ENCODE measurements around the gene DPM3. TPM values are rescaled to one million over a fixed set of nuclear protein-coding genes. Genes with fewer than 3 reads are reported as not detected.

DPM3 gene
- total and polyA plus RNA-seq, 2 donors (not counting 3 experiments of a cell fraction or from before 2014, with no cell fraction given), result 69.6 to 258 TPM

GRCh38 chr1:155183775-155184221 lies 43.5 kb upstream of the DPM3 start:
- TF ChIP-seq MAX (IDR thresholded peaks at IDR 0.05; ENCODE audit: insufficient read depth, insufficient read length), result no peak
- no peak for TF ChIP-seq POLR2AphosphoS5 (IDR thresholded peaks at IDR 0.05; ENCODE audit: insufficient read depth, low read depth, low read length)
- no peak for TF ChIP-seq GATA2 (IDR thresholded peaks at IDR 0.05; ENCODE audit: insufficient read depth, insufficient read length, low read depth, low read length)
- no peak for TF ChIP-seq MYC (IDR thresholded peaks at IDR 0.05; ENCODE audit: low read depth, low read length)
- TF ChIP-seq JUN (IDR thresholded peaks at IDR 0.05; ENCODE audit: borderline replicate concordance, insufficient read depth, insufficient read length, low read depth), result no peak
- Histone ChIP-seq H3K27ac (ENCODE audit: insufficient read depth, low read depth, low read length) (no peak overlapping the region), H2AFZ (ENCODE audit: low read depth, low read length) (no peak overlapping the region), H3K4me1 (ENCODE audit: control insufficient read depth, extremely low read depth, insufficient read depth, low read length) (no peaks in the 10 kb centered on the region), H3K4me2 (ENCODE audit: insufficient read depth, low read length) (no peak overlapping the region), H3K9ac (replicated peaks; ENCODE audit: extremely low read depth, insufficient read depth, low read length) (no peak overlapping the region), H3K4me3 (replicated peaks in 1 of 3; ENCODE audit: insufficient read depth in 1 of 3, low read depth in 1 of 3, low read length in 3 of 3) (no peak overlapping the region), H3K36me3 (ENCODE audit: control insufficient read depth in 2 of 2, extremely low read depth in 1 of 2, insufficient read depth in 2 of 2, low read length in 2 of 2) (peaks cover 0 to 11% of the 10 kb centered on the region in 2 experiments), H3K27me3 (ENCODE audit: control insufficient read depth in 2 of 2, insufficient read depth in 2 of 2, low read length in 2 of 2) (no peaks in the 10 kb centered on the region), H3K9me1 (replicated peaks; ENCODE audit: control insufficient read depth, extremely low read depth, insufficient read depth, low read length) (no peaks in the 10 kb centered on the region), H3K79me2 (ENCODE audit: control insufficient read depth, insufficient read depth, low read length) (no peaks in the 10 kb centered on the region), H4K20me1 (replicated peaks; ENCODE audit: control insufficient read depth, extremely low read depth, insufficient read depth, low read length) (no peaks in the 10 kb centered on the region), H3K9me3 (replicated peaks; ENCODE audit: control insufficient read depth, insufficient read depth, low read length) (no peaks in the 10 kb centered on the region)
- dilution Hi-C loops (cut with MboI; ENCODE audit: extremely low pct_ligation_motif_present, low sequenced_read_pairs), result no loop called here
- no peak for FAIRE-seq
- BruUV-seq (replicated peaks), result no TSS peak
- ChIA-PET POLR2A (no interaction called here), CTCF (interaction anchor here (1.3 to 3.3 kb wide), 2 partner anchors 10 to 11 kb away, joined by 5 to 35 read pairs; partner anchors contain the start of gene KRTCAP2)
- intact Hi-C loops (cut with micrococcal nuclease), result no loop called here
- DNase-seq (ENCODE audit: low read depth, low spot score), result no peak

- TF ChIP-seq POLR2A (IDR thresholded peaks at IDR 0.05; ENCODE audit: low read depth, low read length) (no peak), POLR2AphosphoS5 (IDR thresholded peaks at IDR 0.05; ENCODE audit: insufficient read depth, low read depth, low read length) (no peak), MYC (IDR thresholded peaks at IDR 0.05; ENCODE audit: low read depth, low read length) (no peak), CTCF (IDR thresholded peaks at IDR 0.05; ENCODE audit: extremely low read depth in 1 of 2, insufficient read depth in 1 of 2, low read depth in 1 of 2, low read length in 2 of 2) (no peak), FOS (IDR thresholded peaks at IDR 0.05; ENCODE audit: borderline replicate concordance, insufficient read depth, low read length) (no peak), EZH2 (IDR thresholded peaks at IDR 0.05; ENCODE audit: borderline replicate concordance, low read depth, low read length, severe bottlenecking) (no peak), GATA2 (IDR thresholded peaks at IDR 0.05; ENCODE audit: insufficient read depth, insufficient read length, low read depth, low read length) (no peak), JUN (IDR thresholded peaks at IDR 0.05; ENCODE audit: borderline replicate concordance, insufficient read depth, insufficient read length, low read depth) (no peak), MAX (IDR thresholded peaks at IDR 0.05; ENCODE audit: insufficient read depth, insufficient read length) (no peak)
- Histone ChIP-seq H3K4me3 (replicated peaks in 1 of 3; ENCODE audit: insufficient read depth in 1 of 3, low read depth in 1 of 3, low read length in 3 of 3) (no peak overlapping the region), H3K27ac (ENCODE audit: insufficient read depth, low read depth, low read length) (no peak overlapping the region), H3K9me1 (replicated peaks; ENCODE audit: control insufficient read depth, extremely low read depth, insufficient read depth, low read length) (no peaks in the 10 kb centered on the region), H3K4me1 (ENCODE audit: control insufficient read depth, extremely low read depth, insufficient read depth, low read length) (no peaks in the 10 kb centered on the region), H3K36me3 (ENCODE audit: control insufficient read depth in 2 of 2, extremely low read depth in 1 of 2, insufficient read depth in 2 of 2, low read length in 2 of 2) (peaks cover 0 to 23% of the 10 kb centered on the region in 2 experiments), H3K27me3 (ENCODE audit: control insufficient read depth in 2 of 2, insufficient read depth in 2 of 2, low read length in 2 of 2) (no peaks in the 10 kb centered on the region), H2AFZ (ENCODE audit: low read depth, low read length) (no peak overlapping the region), H4K20me1 (replicated peaks; ENCODE audit: control insufficient read depth, extremely low read depth, insufficient read depth, low read length) (no peaks in the 10 kb centered on the region), H3K9ac (replicated peaks; ENCODE audit: extremely low read depth, insufficient read depth, low read length) (no peak overlapping the region), H3K79me2 (ENCODE audit: control insufficient read depth, insufficient read depth, low read length) (no peaks in the 10 kb centered on the region), H3K9me3 (replicated peaks; ENCODE audit: control insufficient read depth, insufficient read depth, low read length) (no peaks in the 10 kb centered on the region), H3K4me2 (ENCODE audit: insufficient read depth, low read length) (no peak overlapping the region)
- CTCF ChIA-PET, result interaction anchor here (1.9 kb wide), 2 partner anchors 9 to 11 kb away, joined by 4 to 6 read pairs; partner anchors contain the start of gene KRTCAP2
- FAIRE-seq (no peak), DNase-seq (ENCODE audit: low read depth, low spot score) (no peak)
- dilution Hi-C loops (cut with MboI; ENCODE audit: extremely low pct_ligation_motif_present, low sequenced_read_pairs), result no loop called here
- no TSS peak for BruUV-seq (replicated peaks)
- POLR2A ChIA-PET, result interaction anchor here (0.7 kb wide), 1 partner anchor 10 kb away, joined by 3 read pairs; no protein-coding TSS in a partner anchor
- intact Hi-C loops (cut with micrococcal nuclease), result no loop called here
Observed at GRCh38 chr1:155182052-155182550, 41.8 kb upstream of the DPM3 start.

Data from endothelial cell of umbilical vein (primary cell).